ENCODE results near the gene PPARGC1A.

DNA sequence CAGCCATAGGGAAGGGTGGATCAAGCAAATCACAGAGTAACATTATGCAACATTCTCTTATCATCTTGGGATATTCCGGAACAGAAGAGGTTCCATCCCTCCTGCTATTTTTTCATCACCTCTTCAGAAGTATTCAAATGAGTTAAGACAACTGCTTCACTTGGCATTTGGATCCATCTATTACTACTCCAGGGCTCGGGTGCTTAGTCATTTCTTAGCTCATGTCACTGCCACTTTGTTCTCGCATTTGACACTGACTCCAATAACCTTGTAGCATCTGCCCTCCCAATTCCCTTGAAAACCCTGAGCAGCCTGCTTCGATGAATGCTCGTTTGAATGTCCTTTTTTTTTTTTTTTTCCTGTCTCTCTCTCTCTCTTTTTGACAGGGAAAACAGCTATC, 114.9 kb downstream of the PPARGC1A start:
- TF ChIP-seq, protein P1, sequence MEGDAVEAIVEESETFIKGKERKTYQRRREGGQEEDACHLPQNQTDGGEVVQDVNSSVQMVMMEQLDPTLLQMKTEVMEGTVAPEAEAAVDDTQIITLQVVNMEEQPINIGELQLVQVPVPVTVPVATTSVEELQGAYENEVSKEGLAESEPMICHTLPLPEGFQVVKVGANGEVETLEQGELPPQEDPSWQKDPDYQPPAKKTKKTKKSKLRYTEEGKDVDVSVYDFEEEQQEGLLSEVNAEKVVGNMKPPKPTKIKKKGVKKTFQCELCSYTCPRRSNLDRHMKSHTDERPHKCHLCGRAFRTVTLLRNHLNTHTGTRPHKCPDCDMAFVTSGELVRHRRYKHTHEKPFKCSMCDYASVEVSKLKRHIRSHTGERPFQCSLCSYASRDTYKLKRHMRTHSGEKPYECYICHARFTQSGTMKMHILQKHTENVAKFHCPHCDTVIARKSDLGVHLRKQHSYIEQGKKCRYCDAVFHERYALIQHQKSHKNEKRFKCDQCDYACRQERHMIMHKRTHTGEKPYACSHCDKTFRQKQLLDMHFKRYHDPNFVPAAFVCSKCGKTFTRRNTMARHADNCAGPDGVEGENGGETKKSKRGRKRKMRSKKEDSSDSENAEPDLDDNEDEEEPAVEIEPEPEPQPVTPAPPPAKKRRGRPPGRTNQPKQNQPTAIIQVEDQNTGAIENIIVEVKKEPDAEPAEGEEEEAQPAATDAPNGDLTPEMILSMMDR (IDR thresholded peaks at IDR 0.05): no peak
- TF ChIP-seq POLR2AphosphoS5 (IDR thresholded peaks at IDR 0.05) (no peak), POLR2A (IDR thresholded peaks at IDR 0.05) (no peak)
